Measurements from ENCODE around the gene SLIT1. TPM values are rescaled to one million over a fixed set of nuclear protein-coding genes. Genes with fewer than 3 reads are reported as not detected.

The SLIT1 gene
- total RNA-seq, 2 donors from 2014 or later = 0.78 to 0.99 TPM

GRCh38 chr10:97071496-97071895 is 114.3 kb downstream of the SLIT1 start:
- no peaks in the 10 kb centered on the region for H3K27me3 ChIP-seq
- no peak for TF ChIP-seq POLR2A (IDR thresholded peaks at IDR 0.05)
- no peak for TF ChIP-seq CTCF (IDR thresholded peaks at IDR 0.05)
- no peak overlapping the region for H3K27ac ChIP-seq
- H3K36me3 ChIP-seq (replicated peaks in 1 of 2; ENCODE audit: insufficient read depth in 1 of 2, low read depth in 2 of 2) = no peaks in the 10 kb centered on the region
- H3K4me3 ChIP-seq = no peak overlapping the region
- 34 to 42% methylated on average over 7 of the region's 7 CpGs for WGBS, 2 donors
- no peaks in the 10 kb centered on the region for H3K4me1 ChIP-seq
- no peak for DNase-seq
- no peak for ATAC-seq
- no peaks in the 10 kb centered on the region for H3K9me3 ChIP-seq
- intact Hi-C loops (cut with DNase I) = loop anchor here (5.0 kb wide), 1 partner anchor 136 kb away; no protein-coding TSS in a partner anchor

- Histone ChIP-seq H3K4me3 (no peak overlapping the region), H3K27ac (no peak overlapping the region), H3K27me3 (no peaks in the 10 kb centered on the region), H3K36me3 (replicated peaks in 1 of 2; ENCODE audit: insufficient read depth in 1 of 2, low read depth in 2 of 2) (no peaks in the 10 kb centered on the region), H3K9me3 (no peaks in the 10 kb centered on the region), H3K4me1 (peaks cover under 1% of the 10 kb centered on the region)
- ATAC-seq (no peak), DNase-seq (no peak)
- intact Hi-C loops (cut with DNase I) = loop anchor here (5.0 kb wide), 1 partner anchor 138 kb away; no protein-coding TSS in a partner anchor
- TF ChIP-seq CTCF (IDR thresholded peaks at IDR 0.05) (no peak), POLR2A (IDR thresholded peaks at IDR 0.05) (no peak)
- 74 to 80% methylated on average over 11 of the region's 11 CpGs for WGBS, 2 donors
Measured at GRCh38 chr10:97069576-97070362, 116.0 kb downstream of the SLIT1 start.

- H3K27ac ChIP-seq = no peak overlapping the region
- no peaks in the 10 kb centered on the region for H3K36me3 ChIP-seq (replicated peaks in 1 of 2; ENCODE audit: insufficient read depth in 1 of 2, low read depth in 2 of 2)
- intact Hi-C loops (cut with DNase I) = no loop called here
- H3K27me3 ChIP-seq = no peaks in the 10 kb centered on the region
- ATAC-seq (no peak), DNase-seq (no peak)
- TF ChIP-seq CTCF (IDR thresholded peaks at IDR 0.05) (no peak), POLR2A (IDR thresholded peaks at IDR 0.05) (no peak)
- H3K4me1 ChIP-seq = peaks cover 7% of the 10 kb centered on the region
- H3K4me3 ChIP-seq = no peak overlapping the region
- WGBS, 2 donors = 66% methylated on average over 2 of the region's 2 CpGs; no CpG with 5 or more reads in 1 of the 2 donors
- H3K9me3 ChIP-seq = no peaks in the 10 kb centered on the region
Measured at GRCh38 chr10:97069026-97069425, 116.7 kb downstream of the SLIT1 start.

GRCh38 chr10:97067716-97068391 is 117.9 kb downstream of the SLIT1 start:
- H3K27me3 ChIP-seq = no peaks in the 10 kb centered on the region
- intact Hi-C loops (cut with DNase I) = no loop called here
- 69 to 73% methylated on average over 15 to 16 of the region's 16 CpGs for WGBS, 2 donors
- TF ChIP-seq POLR2A (IDR thresholded peaks at IDR 0.05) (no peak), CTCF (IDR thresholded peaks at IDR 0.05) (no peak)
- H3K4me3 ChIP-seq = no peak overlapping the region
- H3K27ac ChIP-seq = no peak overlapping the region
- ATAC-seq = no peak
- no peaks in the 10 kb centered on the region for H3K36me3 ChIP-seq (replicated peaks in 1 of 2; ENCODE audit: insufficient read depth in 1 of 2, low read depth in 2 of 2)
- H3K9me3 ChIP-seq = no peaks in the 10 kb centered on the region
- H3K4me1 ChIP-seq = peaks cover 15% of the 10 kb centered on the region
- DNase-seq = no peak

All from body of pancreas (tissue), 4 donors.